ENCODE results near the gene TANGO2.

GRCh38 chr22:20068640-20069039, 47.7 kb downstream of the TANGO2 start:
- no peak for TF ChIP-seq POLR2A (IDR thresholded peaks at IDR 0.05; ENCODE audit: low read length)
- no peak for TF ChIP-seq GATA1 (IDR thresholded peaks at IDR 0.05; ENCODE audit: low read depth, low read length)
